GM19455 (cell line): ENCODE results near the gene PIK3AP1.
A peak's percentile ranks its signal among the peaks of the same experiment; 100 is the strongest.

Experiments
- ATAC-seq: cut with Tn5 transposase; IDR thresholded peaks from one replicate; pipeline ENCODE4 v1.9.1; 2021; ENCODE audit not compliant: unreplicated experiment

PIK3AP1 gene

GRCh38 chr10:96619120-96619519, 101.2 kb downstream of the PIK3AP1 start:
- no peak for ATAC-seq

- no peak for ATAC-seq
Observed at GRCh38 chr10:96618653-96619052, 101.7 kb downstream of the PIK3AP1 start.

- no peak for ATAC-seq
Observed at GRCh38 chr10:96616961-96617360, 103.4 kb downstream of the PIK3AP1 start.

GRCh38 chr10:96614515-96614914, 105.8 kb downstream of the PIK3AP1 start:
- ATAC-seq, result no peak

- no peak for ATAC-seq
Observed at GRCh38 chr10:96613576-96613975, 106.7 kb downstream of the PIK3AP1 start.

GRCh38 chr10:96612055-96612830, 108.1 kb downstream of the PIK3AP1 start:
- ATAC-seq, result no peak

- ATAC-seq, result no peak
Observed at GRCh38 chr10:96610817-96611216, 109.5 kb downstream of the PIK3AP1 start.

- no peak for ATAC-seq
Observed at GRCh38 chr10:96609510-96609909, 110.8 kb downstream of the PIK3AP1 start.

- ATAC-seq, result no peak
Observed at GRCh38 chr10:96608805-96609204, 111.5 kb downstream of the PIK3AP1 start.

GRCh38 chr10:96608262-96608661, 112.1 kb downstream of the PIK3AP1 start:
- no peak for ATAC-seq

GRCh38 chr10:96606946-96607345, 113.4 kb downstream of the PIK3AP1 start:
- ATAC-seq, result no peak

- no peak for ATAC-seq
Observed at GRCh38 chr10:96606216-96606615, 114.1 kb downstream of the PIK3AP1 start.

- no peak for ATAC-seq
Observed at GRCh38 chr10:96600337-96600736, 120.0 kb downstream of the PIK3AP1 start.

- ATAC-seq, result no peak
Observed at GRCh38 chr10:96598846-96599245, 121.5 kb downstream of the PIK3AP1 start.

- no peak for ATAC-seq
Observed at GRCh38 chr10:96596422-96597407, 123.6 kb downstream of the PIK3AP1 start.

GRCh38 chr10:96595741-96596140, 124.6 kb downstream of the PIK3AP1 start:
- ATAC-seq, result no peak

- ATAC-seq, result no peak
Observed at GRCh38 chr10:96591946-96592345, 128.4 kb downstream of the PIK3AP1 start.

GRCh38 chr10:96588616-96589419, 131.5 kb downstream of the PIK3AP1 start:
- no peak for ATAC-seq

GRCh38 chr10:96588060-96588554, 132.2 kb downstream of the PIK3AP1 start:
- ATAC-seq, result no peak

- ATAC-seq, result peak; percentile 23
Observed at GRCh38 chr10:96587264-96588059, 132.9 kb downstream of the PIK3AP1 start.
